Endothelial cell of umbilical vein (primary cell): ENCODE results near the gene CPSF7. TPM values are rescaled to one million over a fixed set of nuclear protein-coding genes. Genes with fewer than 3 reads are reported as not detected.

Experiments
- BruUV-seq: library from RNA; stranded (reverse); fragments of 400-500 nt; replicated peaks from 2 replicates; lab custom pipeline; 2021; lab: Mats Ljungman, UMichigan
- CTCF ChIA-PET: fragments of 300-600, 350-600 bp; sonication (Branson Sonifier 250); formaldehyde crosslinking; loops from one replicate; lab custom pipeline; 2021; ENCODE audit warnings: antibody characterized with exemption, inconsistent platforms; lab: Charles Lee
- POLR2A ChIA-PET: fragments of 300-600, 350-600 bp; sonication (Branson Sonifier 250); formaldehyde crosslinking; loops from one replicate; lab custom pipeline; 2021; ENCODE audit warnings: antibody characterized with exemption, inconsistent platforms; lab: Charles Lee
- DNase-seq: peaks from one replicate; pipeline ENCODE4 v3.0.0-alpha.2; 2011; ENCODE audit warnings: low read depth, low spot score
- FAIRE-seq: peaks from 2 replicates; lab custom pipeline; 2011; peaks lifted over from hg19 to GRCh38; lab: Jason Lieb, UNC
- H2AFZ ChIP-seq: 2 replicates; pipeline ENCODE4 v1.6.0; 2012; ENCODE audit warnings: low read depth, low read length, control low read depth, inconsistent platforms
- H3K27ac ChIP-seq: 2 replicates; pipeline ENCODE4 v1.5.1; 2011; ENCODE audit warnings: low read depth, mild to moderate bottlenecking, control low read depth, low read length, moderate library complexity; ENCODE audit not compliant: insufficient read depth
- H3K27me3 ChIP-seq, 2 experiments: 2 replicates each; pipeline versions ENCODE4 v1.6.0 to v1.6.1; 2011; ENCODE audit warnings: low read length in 2 of 2, mixed read lengths in 1 of 2; ENCODE audit not compliant: control insufficient read depth in 2 of 2, insufficient read depth in 2 of 2
- H3K36me3 ChIP-seq, 2 experiments: 2 replicates in 1 of 2; 3 replicates in 1 of 2; pipeline ENCODE4 v1.5.1; 2011; ENCODE audit warnings: low read length in 2 of 2, mild to moderate bottlenecking in 1 of 2, moderate library complexity in 1 of 2; ENCODE audit not compliant: control insufficient read depth in 2 of 2, insufficient read depth in 2 of 2; ENCODE audit errors: extremely low read depth in 1 of 2
- H3K4me1 ChIP-seq: 3 replicates; pipeline ENCODE4 v1.5.1; 2011; ENCODE audit warnings: mild to moderate bottlenecking, low read length; ENCODE audit not compliant: control insufficient read depth, insufficient read depth; ENCODE audit errors: extremely low read depth
- H3K4me2 ChIP-seq: 2 replicates; pipeline ENCODE4 v1.6.1; 2011; ENCODE audit warnings: low read length, control low read depth, mixed read lengths; ENCODE audit not compliant: insufficient read depth
- H3K4me3 ChIP-seq, 3 experiments: fragments of 200-600 bp in 1 of 3; sonication (generic), shearing (Covaris generic) in 1 of 3; replicated peaks in 1 of 3; 2 replicates each; pipeline ENCODE4 v1.5.1; 2011 to 2016; ENCODE audit warnings: control low read depth in 3 of 3, low read length in 3 of 3, mild to moderate bottlenecking in 2 of 3, inconsistent platforms in 1 of 3, low read depth in 1 of 3, moderate library complexity in 1 of 3; ENCODE audit not compliant: insufficient read depth in 1 of 3
- H3K79me2 ChIP-seq: 2 replicates; pipeline ENCODE4 v1.6.0; 2012; ENCODE audit warnings: low read length, inconsistent platforms; ENCODE audit not compliant: control insufficient read depth, insufficient read depth
- H3K9ac ChIP-seq: replicated peaks from 2 replicates; pipeline ENCODE3; 2011; ENCODE audit warnings: low read length, control low read depth; ENCODE audit not compliant: insufficient read depth; ENCODE audit errors: extremely low read depth
- H3K9me1 ChIP-seq: replicated peaks from 3 replicates; pipeline ENCODE4 v1.6.0; 2011; ENCODE audit warnings: mild to moderate bottlenecking, low read length; ENCODE audit not compliant: control insufficient read depth, insufficient read depth; ENCODE audit errors: extremely low read depth
- H3K9me3 ChIP-seq: replicated peaks from 2 replicates; pipeline ENCODE4 v1.5.1; 2012; ENCODE audit warnings: low read length, inconsistent platforms; ENCODE audit not compliant: control insufficient read depth, insufficient read depth
- H4K20me1 ChIP-seq: replicated peaks from 2 replicates; pipeline ENCODE3; 2011; ENCODE audit warnings: mild to moderate bottlenecking, low read length; ENCODE audit not compliant: control insufficient read depth, insufficient read depth; ENCODE audit errors: extremely low read depth
- CTCF ChIP-seq, 2 donors: IDR thresholded peaks; 1 replicate in 1 of 2; 2 replicates in 1 of 2; pipeline ENCODE4 v1.5.1; 2011; ENCODE audit warnings: low read length in 2 of 2, mild to moderate bottlenecking in 2 of 2, moderate library complexity in 2 of 2, control low read depth in 1 of 2, inconsistent platforms in 1 of 2, low read depth in 1 of 2; ENCODE audit not compliant: insufficient read depth in 1 of 2; ENCODE audit errors: extremely low read depth in 1 of 2
- EZH2 ChIP-seq: IDR thresholded peaks from 2 replicates; pipeline ENCODE4 v1.6.1; 2012; ENCODE audit warnings: borderline replicate concordance, low read depth, mild to moderate bottlenecking, moderate library complexity, low read length, inconsistent platforms; ENCODE audit not compliant: severe bottlenecking
- MYC ChIP-seq: IDR thresholded peaks from one replicate; pipeline ENCODE4 v1.6.1; 2011; ENCODE audit warnings: mild to moderate bottlenecking, low read depth, low read length
- POLR2A ChIP-seq: IDR thresholded peaks from 2 replicates; pipeline ENCODE4 v1.6.1; 2012; ENCODE audit warnings: low read depth, mild to moderate bottlenecking, control low read depth, low read length
- dilution Hi-C: fragments of 300-500 bp; cut with MboI; formaldehyde crosslinking; loops from one replicate; pipeline ENCODE4 v1.15.0; 2019; ENCODE audit warnings: low sequenced_read_pairs; ENCODE audit not compliant: extremely low pct_ligation_motif_present
- intact Hi-C: fragments of 100-400 bp; cut with micrococcal nuclease; formaldehyde crosslinking; loops from one replicate; pipeline ENCODE4 v1.10.0; 2022
- polyA plus RNA-seq, 4 experiments: library from polyadenylated mRNA; depleted of rRNA in 3 of 4; stranded (reverse) in 3 of 4; unstranded in 1 of 4; fragments of >200 nt; gene quantifications; 2 replicates each; pipeline versions ENCODE4 v1.2.1 to v1.2.3, GENCODE V29; 2011 to 2012; ENCODE audit warnings: missing spikeins in 1 of 4
- total RNA-seq: library from RNA; stranded (reverse); gene quantifications from 2 replicates; pipeline ENCODE4 v1.2.3, GENCODE V29; 2021
- TF ChIP-seq, protein P1 (sequence below): IDR thresholded peaks from 2 replicates; pipeline ENCODE4 v1.6.1; 2011; ENCODE audit not compliant: insufficient read depth, insufficient read length

Gene CPSF7
- total and polyA plus RNA-seq, 2 donors (not counting 3 experiments of a cell fraction or from before 2014, with no cell fraction given), result 77.0 to 88.4 TPM

GRCh38 chr11:61401173-61401572 is 28.6 kb downstream of the CPSF7 start:
- no peak for FAIRE-seq

DNA sequence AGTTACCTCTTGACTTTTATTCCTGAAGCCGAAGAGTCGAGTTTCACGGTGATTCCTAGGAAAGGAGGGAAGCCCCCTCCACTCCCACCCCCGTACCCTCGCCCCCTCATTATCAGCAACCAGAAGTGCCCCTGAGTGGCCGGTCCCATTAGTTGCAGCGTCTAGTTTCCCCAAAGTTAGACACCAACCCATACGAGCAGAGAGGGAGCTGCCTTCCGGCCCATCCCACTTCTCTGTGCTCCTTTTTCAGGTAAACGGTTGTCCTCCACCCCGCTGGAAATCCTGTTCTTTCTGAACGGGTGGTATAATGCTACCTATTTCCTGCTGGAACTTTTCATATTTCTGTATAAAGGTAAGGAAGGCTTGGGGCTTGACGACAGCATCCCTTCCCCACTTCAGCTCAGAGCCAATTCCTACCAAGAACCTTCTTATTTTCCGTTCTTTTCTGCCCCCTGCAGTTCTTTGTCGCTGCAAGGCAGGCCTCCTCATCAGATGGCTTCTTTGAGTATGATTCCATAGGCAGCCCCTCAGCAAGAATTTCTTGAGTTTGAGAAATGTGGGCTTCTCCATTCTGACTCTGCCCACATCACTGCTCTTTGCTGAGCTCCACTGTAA is 36.7 kb downstream of the CPSF7 start:
- BruUV-seq, result no TSS peak
- Histone ChIP-seq H3K9me3 (no peaks in the 10 kb centered on the region), H3K4me3 (peak overlapping the region; percentile 71 to 77 (median 71)), H3K9me1 (no peaks in the 10 kb centered on the region), H3K4me2 (peak overlapping the region; percentile 77), H4K20me1 (no peaks in the 10 kb centered on the region), H3K27ac (no peak overlapping the region), H3K9ac (peak overlapping the region; percentile 75), H2AFZ (peak overlapping the region; percentile 96), H3K79me2 (no peaks in the 10 kb centered on the region), H3K36me3 (peaks cover 0 to 8% of the 10 kb centered on the region in 2 experiments), H3K27me3 (no peaks in the 10 kb centered on the region), H3K4me1 (peaks cover 11% of the 10 kb centered on the region)
- intact Hi-C loops, result loop anchor here (1.0 to 2.0 kb wide), 2 partner anchors 17 to 56 kb away; no protein-coding TSS in a partner anchor
- peak; percentile 36 for DNase-seq
- TF ChIP-seq MYC, result no peak
- peak; percentile 8 to 16 for TF ChIP-seq CTCF (IDR thresholded peaks at IDR 0.05; ENCODE audit: extremely low read depth in 1 of 2, insufficient read depth in 1 of 2, low read depth in 1 of 2, low read length in 2 of 2)
- TF ChIP-seq EZH2, result no peak
- dilution Hi-C loops, result no loop called here
- peak; percentile 46 for FAIRE-seq
- POLR2A ChIA-PET, result interaction anchor here (0.6 to 1.0 kb wide), 3 partner anchors 32 to 45 kb away, joined by 3 to 9 read pairs (median 3); partner anchors contain the start of gene CYB561A3
- CTCF ChIA-PET, result interaction anchor here (0.8 to 3.9 kb wide), 16 partner anchors 8 to 139 kb away, joined by 3 to 24 read pairs (median 6); partner anchors contain the start of genes CYB561A3, DDB1, TKFC and TMEM138

More at GRCh38 chr11:61401173-61401572, 28.6 kb downstream of the CPSF7 start:
- H2AFZ ChIP-seq, result no peak overlapping the region
- CTCF ChIA-PET, result interaction anchor here (1.2 to 2.0 kb wide), 4 partner anchors 9 to 34 kb away, joined by 3 to 10 read pairs (median 6); partner anchors contain the start of gene TMEM216
- POLR2A ChIA-PET, result no interaction called here
- no peaks in the 10 kb centered on the region for H4K20me1 ChIP-seq
- no peaks in the 10 kb centered on the region for H3K9me3 ChIP-seq
- H3K4me2 ChIP-seq, result no peak overlapping the region
- no peaks in the 10 kb centered on the region for H3K27me3 ChIP-seq
- H3K4me1 ChIP-seq, result no peaks in the 10 kb centered on the region
- H3K9ac ChIP-seq, result no peak overlapping the region
- no peaks in the 10 kb centered on the region for H3K9me1 ChIP-seq
- H3K79me2 ChIP-seq, result no peaks in the 10 kb centered on the region
- no TSS peak for BruUV-seq
- H3K27ac ChIP-seq, result no peak overlapping the region
- intact Hi-C loops, result no loop called here
- H3K36me3 ChIP-seq, result peaks cover 15 to 36% of the 10 kb centered on the region in 2 experiments
- H3K4me3 ChIP-seq, result no peak overlapping the region
- DNase-seq, result no peak
- TF ChIP-seq, protein P1, sequence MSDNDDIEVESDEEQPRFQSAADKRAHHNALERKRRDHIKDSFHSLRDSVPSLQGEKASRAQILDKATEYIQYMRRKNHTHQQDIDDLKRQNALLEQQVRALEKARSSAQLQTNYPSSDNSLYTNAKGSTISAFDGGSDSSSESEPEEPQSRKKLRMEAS, result no peak
- peak; percentile 6 for TF ChIP-seq POLR2A
- dilution Hi-C loops, result no loop called here
